MM.1S (cell line): Measurements from ENCODE around the gene FRYL.
A peak's percentile ranks its signal among the peaks of the same experiment; 100 is the strongest.

Experiments
- EZH2phosphoT487 ChIP-seq: fragments of 300-600 bp; sonication (generic); IDR thresholded peaks from 2 replicates; pipeline ENCODE4 v1.6.1; 2018; ENCODE audit warnings: antibody characterized with exemption, low read length
- TF ChIP-seq, protein P1 (sequence below): fragments of 300-600 bp; sonication (generic); IDR thresholded peaks from 2 replicates; pipeline ENCODE4 v1.5.1; 2016; ENCODE audit warnings: antibody characterized with exemption, low read length, mixed read lengths

DNA sequence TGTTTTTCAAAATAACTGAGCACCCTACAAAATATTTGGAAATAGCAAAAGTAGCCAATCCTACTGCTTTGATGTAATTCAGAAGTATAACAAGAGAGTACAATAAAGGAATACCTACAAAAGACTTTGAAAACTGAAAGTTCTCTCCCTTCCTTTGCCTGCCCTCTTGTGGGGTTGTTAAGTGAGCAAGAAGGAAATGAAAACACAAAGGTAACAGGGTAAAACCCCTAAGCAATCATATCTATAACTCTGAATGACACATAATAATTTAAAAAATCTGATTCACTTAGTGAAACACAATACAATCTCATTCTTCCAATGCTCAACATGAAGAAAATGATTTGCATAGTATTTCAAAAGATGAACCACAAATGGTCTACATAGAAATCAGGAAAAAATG, 98.2 kb downstream of the FRYL start:
- TF ChIP-seq, protein P1, sequence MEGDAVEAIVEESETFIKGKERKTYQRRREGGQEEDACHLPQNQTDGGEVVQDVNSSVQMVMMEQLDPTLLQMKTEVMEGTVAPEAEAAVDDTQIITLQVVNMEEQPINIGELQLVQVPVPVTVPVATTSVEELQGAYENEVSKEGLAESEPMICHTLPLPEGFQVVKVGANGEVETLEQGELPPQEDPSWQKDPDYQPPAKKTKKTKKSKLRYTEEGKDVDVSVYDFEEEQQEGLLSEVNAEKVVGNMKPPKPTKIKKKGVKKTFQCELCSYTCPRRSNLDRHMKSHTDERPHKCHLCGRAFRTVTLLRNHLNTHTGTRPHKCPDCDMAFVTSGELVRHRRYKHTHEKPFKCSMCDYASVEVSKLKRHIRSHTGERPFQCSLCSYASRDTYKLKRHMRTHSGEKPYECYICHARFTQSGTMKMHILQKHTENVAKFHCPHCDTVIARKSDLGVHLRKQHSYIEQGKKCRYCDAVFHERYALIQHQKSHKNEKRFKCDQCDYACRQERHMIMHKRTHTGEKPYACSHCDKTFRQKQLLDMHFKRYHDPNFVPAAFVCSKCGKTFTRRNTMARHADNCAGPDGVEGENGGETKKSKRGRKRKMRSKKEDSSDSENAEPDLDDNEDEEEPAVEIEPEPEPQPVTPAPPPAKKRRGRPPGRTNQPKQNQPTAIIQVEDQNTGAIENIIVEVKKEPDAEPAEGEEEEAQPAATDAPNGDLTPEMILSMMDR = peak; percentile 38
- no peak for TF ChIP-seq EZH2phosphoT487
